ENCODE results near the gene NF2.

The NF2 gene

DNA sequence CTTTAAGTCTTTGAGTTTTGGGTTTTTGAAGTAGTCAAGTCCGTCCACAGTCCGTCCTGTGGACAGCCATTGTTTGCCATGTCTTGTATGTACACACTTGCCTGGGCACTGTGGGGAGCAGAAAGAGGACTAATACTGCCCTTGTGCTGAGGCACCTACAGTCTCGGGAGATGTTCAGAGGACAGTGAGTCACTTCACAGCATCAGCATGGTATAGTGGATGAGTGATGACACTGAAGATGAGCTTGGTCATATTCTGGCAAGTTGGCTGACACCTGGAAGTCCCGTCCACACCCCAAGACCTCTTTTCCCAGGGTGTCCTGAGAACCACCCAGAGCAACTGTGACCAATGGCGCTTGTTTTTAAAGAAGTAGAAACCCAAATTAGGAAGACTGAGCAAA is 29.2 kb downstream of the NF2 start:
- no peak for DNase-seq

DNA sequence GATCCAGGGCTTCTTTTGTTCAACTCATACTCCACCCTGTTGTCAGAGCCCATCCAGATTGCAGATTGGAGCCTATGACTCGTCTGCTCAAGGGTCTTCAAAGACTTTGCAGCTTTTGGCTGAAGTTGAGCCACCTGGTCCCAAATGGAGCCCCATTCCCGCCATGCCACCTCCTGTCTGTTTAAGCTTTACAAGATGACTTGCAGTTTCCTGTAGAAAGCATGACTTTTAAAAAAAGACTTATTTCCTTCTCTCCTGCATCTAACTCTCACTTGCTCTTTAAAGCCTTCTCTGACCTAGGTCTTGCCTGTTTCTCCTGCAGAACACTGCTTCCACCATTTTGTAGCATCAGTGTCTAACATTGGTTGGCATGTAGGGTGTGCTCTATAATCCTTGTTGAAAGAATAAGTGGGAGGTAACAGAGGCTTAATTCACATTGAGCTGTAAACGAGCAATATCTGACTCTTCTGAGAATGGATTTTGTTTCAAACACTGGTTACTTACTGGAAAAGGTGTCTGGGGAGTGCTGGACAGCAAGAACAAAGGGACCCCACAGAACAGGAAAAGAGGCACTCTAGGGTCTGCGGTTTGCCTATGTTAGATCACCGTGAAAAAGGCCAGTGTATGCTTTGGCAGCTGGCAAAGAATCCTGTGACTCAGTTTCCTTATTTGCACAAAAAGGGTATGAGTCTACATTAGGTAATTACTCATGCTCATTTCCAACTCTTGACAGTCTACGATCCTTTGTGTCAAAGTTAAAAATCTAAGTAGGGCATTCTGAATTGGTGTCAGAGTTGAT is 30.3 kb downstream of the NF2 start:
- DNase-seq: no peak

DNA sequence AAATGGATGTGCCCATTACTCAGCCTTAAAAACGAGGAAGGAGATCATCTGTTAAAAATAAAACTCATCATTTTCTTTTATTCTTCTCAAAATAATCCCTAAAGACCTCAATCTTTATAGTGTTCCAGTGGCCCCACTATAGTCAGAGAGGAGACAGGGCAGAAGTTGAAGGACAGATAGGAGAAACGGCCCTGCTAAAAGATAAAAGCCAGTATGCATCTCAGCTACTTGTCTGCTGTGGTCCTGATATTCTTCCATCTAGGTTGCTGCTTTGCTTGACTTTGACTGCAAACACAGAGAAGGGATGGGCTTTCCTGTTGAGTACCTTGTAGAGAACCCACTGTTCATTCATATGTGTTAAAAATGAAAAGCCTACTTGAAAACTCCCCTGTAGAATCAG is 31.4 kb downstream of the NF2 start:
- DNase-seq: no peak

DNA sequence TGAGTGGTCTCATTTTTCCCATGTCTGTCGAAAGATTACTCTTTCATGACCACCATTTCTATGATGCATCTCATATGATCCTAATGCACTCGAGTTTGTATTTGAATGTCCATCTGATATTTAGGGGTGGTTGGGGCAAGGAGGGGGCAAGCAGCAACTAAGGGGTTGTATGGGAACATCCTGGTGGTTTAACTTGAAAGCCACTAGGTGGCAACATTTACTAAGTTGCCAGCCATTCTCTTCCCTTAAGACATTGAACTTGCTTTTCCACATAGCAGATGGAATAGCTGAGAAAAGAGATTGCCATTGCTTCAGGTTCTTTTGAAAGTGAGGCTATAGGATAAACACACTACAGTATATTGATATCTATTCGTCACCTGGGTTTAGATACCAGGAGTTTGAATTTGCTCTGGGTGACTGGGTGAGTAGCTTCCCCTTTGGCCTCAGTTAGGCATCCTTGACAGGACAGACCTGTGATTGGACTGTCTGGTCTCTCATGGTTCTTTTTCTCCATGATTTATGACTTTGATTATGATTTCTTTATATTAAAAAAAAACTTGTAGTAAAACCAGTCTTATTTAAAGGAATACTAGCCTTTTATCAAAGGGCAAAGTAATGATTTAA is 32.4 kb downstream of the NF2 start:
- peak; percentile 9 for DNase-seq

DNA sequence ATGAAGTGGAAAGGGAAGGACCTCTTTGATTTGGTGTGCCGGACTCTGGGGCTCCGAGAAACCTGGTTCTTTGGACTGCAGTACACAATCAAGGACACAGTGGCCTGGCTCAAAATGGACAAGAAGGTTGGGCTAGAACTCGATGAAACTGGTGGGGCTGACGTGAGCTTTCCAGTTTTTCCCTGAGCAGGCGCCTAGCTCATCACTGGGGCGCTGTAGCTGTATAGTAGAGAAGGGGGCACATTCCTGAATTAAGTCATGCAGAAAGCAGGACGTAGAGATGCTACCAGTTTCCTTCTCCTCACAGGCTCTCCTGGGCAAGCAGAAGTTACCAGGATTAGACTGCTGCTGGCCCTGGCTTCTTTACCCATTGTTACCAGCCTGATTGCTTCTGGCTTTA is 33.3 kb downstream of the NF2 start:
- DNase-seq: no peak

DNA sequence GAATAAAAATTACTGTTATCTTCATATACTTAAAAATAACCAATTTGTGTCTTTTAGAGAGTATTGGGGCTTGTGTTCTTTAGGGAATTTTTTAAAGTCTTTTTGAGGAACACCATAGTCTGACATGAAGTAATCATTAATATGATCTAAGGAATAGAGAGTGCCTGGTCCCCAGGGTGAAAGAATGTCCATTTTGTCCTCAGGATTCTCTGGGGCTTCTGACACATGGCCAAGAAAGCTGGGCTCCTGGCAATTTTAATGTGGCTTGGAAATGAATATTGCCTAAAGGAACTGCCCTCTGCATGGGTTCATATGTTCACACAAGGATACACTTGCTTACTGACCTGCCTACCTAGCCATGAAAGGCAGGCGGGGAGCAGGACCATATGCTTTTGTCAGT is 33.7 kb downstream of the NF2 start:
- DNase-seq: no peak

DNA sequence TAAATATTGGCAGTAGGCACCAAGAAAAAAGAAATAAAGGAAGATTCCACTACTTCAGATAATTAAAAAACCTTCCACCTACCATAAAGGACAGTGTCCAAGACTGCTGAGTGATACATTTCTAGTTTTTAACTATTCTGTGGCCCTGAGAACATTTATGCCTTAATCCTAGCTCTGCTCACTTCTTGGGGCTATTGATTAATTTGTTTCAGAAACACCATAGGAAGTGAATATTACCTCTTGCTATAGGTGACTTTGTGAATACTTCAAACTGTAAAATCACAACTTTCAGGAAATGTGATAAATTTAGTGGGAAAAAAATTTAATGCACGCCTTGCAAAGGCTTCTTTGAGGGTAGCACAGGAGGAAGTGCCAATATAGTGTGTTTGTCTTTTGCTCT is 35.2 kb downstream of the NF2 start:
- DNase-seq: no peak

DNA sequence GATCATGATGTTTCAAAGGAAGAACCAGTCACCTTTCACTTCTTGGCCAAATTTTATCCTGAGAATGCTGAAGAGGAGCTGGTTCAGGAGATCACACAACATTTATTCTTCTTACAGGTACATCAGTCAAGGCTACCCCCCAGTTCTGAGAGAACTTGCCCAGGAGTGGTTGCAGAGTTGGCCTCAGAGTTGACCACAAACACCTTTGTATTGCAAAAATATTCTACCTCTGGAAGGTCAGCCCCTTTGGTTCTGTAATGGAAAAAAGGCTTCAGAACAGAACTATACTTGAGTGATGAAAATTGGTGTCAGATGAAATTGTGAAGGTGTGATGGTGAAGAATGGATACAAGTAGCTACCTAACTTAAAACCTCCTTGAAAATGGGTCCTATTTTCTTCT is 35.7 kb downstream of the NF2 start:
- DNase-seq: no peak

DNA sequence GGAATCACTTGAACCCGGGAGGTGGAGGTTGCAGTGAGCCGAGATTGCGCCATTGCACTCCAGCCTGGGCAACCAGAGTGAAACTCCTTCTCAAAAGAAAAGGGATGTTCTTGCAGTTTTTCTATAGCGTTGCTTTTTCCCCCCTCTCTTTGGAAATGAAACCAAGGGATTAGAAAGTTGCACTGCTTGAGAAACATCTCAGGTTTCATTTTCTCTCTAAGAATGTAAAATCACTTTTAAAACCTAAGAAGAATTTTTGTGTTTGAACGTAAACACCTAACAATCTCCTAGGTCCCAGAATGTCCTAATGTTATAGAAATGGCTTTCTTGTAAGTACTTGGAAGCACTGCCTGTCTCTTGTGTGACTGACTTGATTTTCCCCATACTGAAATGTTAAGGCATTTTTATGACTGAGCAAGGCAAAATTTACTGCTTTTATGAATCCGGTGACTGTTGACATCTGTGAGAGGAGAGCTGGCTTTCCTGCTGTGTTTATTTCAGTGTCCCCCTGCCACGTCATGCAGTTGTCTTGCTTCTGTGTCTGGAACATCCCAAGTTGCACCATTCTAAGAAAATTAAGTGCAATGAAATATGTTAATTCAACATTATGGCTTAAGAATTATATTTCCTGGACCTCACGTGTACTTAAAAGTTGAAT is 37.7 kb downstream of the NF2 start:
- no peak for DNase-seq

DNA sequence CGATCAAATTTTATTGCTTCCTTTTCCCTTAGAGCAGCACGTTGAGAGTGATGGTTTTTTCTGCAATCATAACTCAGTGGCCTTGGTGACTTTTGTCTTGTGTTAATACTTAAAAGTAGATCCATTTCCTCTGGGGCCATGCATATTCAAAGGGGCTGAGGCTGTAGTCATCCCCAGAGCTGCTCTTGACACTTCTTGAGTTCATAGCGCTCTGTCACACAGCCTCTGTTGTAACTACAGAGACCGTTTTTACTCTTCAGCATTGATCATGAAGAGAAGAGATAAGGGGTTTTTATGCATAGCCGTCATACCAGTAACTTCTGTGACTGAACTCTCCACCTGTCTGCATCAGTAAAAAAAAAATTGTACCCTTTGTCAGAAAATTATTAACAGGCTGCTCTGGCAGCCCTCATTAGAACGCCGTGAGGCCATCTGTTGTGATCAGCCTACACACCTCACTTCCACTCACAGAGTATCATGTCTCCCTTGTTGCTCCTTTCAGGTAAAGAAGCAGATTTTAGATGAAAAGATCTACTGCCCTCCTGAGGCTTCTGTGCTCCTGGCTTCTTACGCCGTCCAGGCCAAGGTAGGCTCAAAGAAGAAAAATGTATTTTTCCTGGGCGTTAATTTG is 38.4 kb downstream of the NF2 start:
- DNase-seq: no peak

DNA sequence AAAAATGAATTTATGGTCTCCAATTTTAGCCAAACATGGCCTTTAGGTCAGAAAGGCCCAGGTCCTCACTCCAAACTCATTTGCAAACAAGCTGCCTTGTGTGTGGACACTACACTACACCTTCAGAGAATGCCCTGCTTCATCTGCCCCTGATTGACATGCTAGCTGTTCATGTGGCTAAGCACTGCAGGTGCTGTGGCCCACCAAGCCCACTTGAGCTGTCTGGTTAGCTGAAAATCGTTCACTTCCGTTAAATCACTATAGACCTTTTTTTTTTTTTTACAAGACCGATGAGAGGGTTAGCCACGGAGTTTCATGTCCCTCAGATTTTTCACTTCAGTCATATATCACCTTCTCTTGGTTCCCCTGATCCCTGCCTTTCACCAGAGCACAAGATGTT is 39.3 kb downstream of the NF2 start:
- DNase-seq: no peak

DNA sequence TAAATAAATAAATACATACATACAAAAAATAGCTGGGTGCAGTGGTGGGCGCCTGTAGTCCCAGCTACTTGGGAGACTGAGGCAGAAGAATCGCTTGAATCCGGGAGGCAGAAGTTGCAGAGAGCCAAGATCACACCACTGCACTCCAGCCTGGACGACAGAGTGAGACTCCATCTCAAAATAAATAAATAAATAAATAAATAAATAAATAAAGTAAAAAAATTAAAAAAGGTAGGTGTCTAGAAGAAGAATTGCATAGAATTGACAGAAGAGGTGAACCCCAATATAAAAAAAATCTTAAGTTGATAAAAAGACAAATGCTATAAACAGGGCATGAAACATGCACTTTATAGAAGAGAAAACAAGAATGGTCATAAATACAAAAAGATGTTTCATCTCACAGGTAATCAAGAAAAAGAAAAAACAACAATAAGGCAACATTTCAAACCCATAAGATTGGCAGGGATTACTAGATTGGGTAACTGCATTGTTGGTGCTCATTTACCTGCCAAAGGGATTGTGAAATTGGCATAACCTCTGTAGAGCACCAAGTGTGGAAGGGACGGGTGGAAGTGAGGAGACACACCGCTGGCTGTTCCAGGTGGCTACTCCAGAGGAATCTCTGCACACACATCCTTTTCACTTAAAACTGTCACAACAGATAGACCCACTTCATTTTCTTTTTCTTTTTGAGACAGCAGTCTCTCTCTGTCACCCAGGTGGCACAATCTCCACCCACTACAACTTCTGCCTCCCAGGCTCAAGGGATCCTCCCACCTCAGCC is 44.7 kb downstream of the NF2 start:
- DNase-seq: no peak

DNA sequence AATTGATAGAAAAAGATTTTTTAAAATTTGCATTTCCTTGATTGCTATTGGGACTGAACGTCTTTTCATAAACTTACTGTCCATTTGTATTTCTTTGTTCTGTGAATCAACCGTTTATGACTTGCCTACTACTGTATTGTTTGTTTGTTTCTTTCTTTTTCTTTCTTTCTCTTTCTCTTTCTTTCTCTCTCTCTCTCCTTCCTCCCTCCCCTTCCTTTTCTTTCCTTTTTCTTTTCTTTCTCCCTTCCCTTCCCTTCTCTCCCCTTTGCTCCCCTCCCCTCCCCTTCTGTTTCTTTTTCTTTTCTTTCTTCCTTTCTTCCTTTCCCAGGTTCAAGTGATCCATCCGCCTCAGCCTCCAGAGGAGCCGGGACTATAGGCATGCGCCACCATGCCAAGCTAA is 46.9 kb downstream of the NF2 start:
- DNase-seq: no peak

DNA sequence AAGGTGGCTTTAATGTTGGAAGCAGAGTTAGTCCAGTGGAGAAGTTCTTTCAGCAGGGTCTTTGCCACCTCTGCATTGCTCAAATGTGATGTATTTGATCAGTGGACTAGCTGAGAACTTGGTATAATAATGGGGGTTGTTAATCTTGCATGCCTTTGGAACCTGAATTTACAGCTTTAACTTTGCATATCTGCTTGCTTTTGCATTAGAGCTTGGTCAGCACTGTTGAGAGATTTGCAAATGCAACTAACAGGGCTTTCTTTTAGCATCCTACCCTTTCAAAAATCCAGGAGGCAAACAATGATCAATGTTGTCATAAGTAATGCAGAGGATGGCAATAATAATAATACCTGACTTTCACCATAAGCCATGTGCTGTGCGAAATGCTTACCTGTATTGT is 48.2 kb downstream of the NF2 start:
- DNase-seq: no peak

DNA sequence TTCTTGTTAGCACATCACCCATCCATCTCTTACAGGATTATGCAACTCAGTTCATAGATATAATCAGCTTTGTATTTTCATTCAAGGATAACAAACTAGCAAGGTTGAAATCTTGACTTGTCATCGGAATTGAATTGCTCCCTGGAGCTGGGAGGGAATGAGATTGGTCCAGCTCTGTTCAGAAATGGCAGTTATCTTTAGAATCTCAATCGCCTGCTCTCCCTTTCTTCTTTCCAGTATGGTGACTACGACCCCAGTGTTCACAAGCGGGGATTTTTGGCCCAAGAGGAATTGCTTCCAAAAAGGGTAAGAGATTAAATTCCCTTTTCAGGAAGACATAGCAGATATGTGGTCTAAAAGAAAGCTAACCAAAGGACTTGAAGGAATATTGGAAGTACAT is 51.0 kb downstream of the NF2 start:
- no peak for DNase-seq

DNA sequence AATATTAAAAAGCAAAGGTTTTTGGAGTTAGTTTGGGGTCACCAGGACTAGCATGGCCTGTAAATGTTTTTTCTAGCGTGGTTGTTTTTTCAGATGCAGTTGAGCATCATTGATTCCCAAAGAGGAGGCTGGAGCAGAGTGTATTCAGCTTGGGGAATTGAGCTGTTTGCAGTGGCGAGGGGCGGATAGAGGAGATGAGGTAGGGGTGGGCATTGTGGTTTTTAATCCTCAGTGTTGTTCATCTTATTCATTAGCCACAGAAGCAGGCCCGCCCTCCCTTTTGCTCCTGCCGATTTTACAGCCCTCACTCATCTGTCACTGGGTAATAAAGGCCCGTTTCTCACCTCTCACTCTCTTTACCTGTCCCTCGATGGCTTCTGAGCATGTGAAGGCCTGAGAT is 51.4 kb downstream of the NF2 start:
- no peak for DNase-seq

DNA sequence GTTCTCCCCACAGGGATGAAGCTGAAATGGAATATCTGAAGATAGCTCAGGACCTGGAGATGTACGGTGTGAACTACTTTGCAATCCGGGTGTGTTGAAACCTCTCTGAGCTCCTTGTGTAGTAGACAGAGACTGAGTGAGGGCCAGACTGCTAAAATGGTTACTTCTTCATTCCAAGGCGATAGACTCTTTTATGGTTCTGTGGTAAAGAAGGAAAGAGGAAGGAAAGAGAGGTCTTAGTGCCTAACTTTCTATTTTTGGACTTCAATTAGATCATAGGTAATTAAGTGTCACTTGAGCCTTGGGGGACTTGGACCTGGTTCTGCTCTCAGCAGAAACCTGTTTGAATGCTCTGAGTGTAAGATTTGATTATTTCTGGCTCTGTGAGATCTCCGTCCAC is 54.7 kb downstream of the NF2 start:
- no peak for DNase-seq

DNA sequence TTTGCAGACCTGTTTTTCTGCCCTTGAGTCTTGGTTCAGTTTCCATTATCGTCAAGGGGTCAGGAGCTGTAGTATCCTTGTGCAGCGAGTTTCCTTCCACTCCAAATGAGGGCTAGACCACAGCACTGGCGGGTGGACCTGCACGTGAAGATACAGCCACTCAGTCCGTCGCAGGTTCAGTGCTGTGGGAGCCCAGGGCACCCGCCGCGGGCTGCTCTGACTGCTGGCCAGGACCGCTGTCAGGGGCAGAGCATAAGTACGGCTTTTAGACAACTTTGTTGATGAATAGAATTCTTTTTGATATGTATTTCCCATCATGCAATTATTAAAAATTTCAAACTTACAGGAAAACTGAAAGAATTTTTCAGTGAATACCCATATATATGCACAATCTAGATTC is 56.6 kb downstream of the NF2 start:
- no peak for DNase-seq

DNA sequence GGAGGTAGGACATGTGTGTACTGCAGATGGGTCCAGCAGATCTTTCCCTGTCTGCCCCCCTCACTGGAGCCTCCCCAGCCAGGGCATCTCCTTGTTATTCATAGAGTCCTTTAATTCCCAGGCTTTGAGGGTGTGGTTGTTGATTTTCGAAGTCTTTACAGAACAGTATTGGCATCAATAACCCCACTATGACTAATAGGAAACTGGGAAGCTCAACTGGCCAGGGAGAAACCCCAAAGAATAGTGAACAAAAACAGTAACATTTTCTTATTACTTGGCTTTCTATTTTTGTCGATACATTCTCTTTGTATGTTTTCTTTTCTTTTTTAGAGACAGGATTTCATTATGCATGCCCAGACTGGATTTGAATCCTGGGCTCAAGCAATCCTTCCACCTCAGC is 57.9 kb downstream of the NF2 start:
- DNase-seq: no peak

DNA sequence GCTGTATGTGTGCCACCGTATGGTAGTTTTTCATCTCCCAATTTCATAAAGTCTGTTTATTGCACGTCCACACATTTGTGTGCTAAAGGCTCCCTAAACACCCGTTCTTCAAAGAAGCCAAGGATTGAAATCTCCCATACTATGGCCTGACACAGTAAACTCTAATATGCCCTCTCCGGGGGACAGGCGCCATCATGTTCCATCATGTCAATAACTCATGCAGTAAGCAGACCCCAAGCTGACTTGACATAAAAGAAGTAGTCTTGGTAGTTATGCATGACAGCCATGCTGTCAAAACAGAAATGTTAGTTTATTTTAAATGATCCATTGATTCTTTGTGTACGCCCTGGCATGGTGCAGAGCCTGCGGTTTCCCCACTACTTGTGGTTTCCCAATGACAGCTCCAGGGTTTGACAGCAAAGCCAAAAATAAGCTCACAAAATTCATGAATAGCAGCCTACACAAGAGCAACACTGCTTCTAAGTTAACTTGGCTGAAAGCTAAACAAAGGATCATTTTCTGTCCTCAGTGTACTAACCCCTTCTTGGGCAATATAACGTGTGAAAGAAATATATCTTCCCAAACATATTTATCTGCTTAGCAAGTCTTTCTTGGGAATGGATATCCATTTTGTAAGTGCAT is 59.9 kb downstream of the NF2 start:
- peak; percentile 47 for DNase-seq

DNA sequence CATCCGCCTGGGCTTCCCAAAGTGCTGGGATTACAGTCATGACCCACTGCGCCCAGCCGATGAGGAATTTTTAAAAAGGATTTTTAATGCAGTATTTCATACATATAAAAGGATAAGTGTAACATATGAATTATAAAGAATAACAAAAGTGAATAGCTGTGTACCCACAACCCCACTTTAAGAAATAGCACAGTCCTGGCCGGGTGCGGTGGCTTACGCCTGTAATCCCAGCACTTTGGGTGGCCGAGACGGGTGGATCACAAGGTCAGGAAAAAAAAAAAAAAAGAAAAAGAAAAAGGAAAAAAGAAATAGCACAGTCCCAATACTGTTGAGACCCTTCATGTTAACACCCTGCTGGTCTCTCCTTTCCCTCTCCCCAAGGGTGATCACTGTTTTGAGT is 62.1 kb downstream of the NF2 start:
- no peak for DNase-seq

DNA sequence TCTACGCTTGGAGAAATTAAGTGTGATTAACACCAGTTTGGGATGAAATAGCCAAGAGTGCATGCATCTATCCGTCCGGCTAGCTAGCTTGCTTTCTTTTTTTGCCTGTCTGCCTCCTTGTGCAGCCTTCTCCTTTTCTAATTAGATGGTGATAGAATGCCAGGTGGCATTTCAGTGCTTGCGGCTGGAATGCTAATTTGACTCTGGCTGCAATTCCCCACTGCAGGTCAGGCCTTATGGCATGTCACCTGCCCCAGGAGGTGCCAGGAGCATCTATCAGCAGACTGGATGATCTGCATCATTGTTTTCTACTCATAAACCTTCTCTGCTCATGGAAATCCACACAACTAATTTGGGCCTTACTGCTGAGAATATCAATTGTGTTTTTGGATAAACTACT is 65.2 kb downstream of the NF2 start:
- no peak for DNase-seq

DNA sequence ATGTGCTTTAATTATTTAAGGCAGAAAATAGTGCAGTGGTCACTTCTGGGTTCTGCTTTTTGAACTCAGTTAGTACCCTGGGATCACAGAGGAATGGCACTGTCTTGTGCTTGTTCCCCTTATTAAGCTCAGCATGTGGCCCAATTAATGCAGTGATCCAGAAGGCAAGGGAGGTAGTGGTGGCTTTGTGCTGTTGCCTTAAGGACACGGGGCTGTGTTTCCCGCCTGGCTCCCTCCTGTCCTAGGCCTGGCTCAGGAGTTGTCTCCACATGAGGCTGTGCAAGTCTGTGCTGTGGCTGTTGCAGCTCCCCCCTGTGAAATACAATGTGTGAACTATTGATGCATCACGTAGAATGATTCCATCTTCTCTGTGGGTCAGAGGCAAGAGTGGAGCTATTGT is 67.2 kb downstream of the NF2 start:
- no peak for DNase-seq

Data from DMS79 (cell line).